ENCODE results near the gene PDE6A.

Gene PDE6A

DNA sequence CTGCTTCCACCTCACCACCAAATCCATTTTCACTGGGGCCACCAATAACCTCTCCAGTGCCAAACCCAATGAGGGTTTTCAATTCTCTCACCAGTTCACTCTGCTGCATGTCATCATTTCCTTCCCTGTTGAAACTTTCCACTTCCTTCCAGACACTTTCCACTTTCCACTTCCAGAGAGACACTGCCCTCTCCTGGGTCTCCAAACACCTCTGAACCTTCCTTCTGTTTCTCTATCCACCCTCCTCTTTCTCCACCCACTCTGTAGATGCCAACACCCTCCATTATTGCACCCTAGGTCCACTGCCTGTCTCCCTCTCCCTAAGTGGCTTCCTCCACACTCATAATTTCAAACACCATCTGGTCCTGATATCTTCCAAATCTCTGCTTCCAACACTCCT lies 39.6 kb downstream of the PDE6A start (continued):
- TF ChIP-seq PATZ1 (tag by site-specific recombination; IDR thresholded peaks at IDR 0.05) (no peak), ZNF416 (tag by site-specific recombination; IDR thresholded peaks at IDR 0.05) (no peak), EGR2 (tag by site-specific recombination; IDR thresholded peaks at IDR 0.05; ENCODE audit: low read depth) (0 out of 2 replicates have a peak, but pooled peaks have one; percentile 24), ZFHX2 (tag by site-specific recombination; conservative IDR thresholded peaks at IDR 0.05) (0 out of 2 replicates have a peak, but pooled peaks have one; percentile 33), PRDM1 (tag by site-specific recombination; IDR thresholded peaks at IDR 0.05) (peak; percentile 81; the same call in 1 of the 2 replicates), ZNF350 (tag by site-specific recombination; IDR thresholded peaks at IDR 0.05) (no peak), ZNF623 (tag by site-specific recombination; IDR thresholded peaks at IDR 0.05) (no peak), ZBTB1 (tag by site-specific recombination; IDR thresholded peaks at IDR 0.05) (no peak), ZNF16 (tag by site-specific recombination; IDR thresholded peaks at IDR 0.05; ENCODE audit: low read depth) (no peak), ZSCAN30 (tag by site-specific recombination; IDR thresholded peaks at IDR 0.05) (no peak), CTCF (tag by site-specific recombination; IDR thresholded peaks at IDR 0.05) (peak; percentile 63), SCRT2 (tag by site-specific recombination; IDR thresholded peaks at IDR 0.05) (no peak), ZNF24 (tag by site-specific recombination; IDR thresholded peaks at IDR 0.05) (no peak), AEBP2 (tag by site-specific recombination; IDR thresholded peaks at IDR 0.05; ENCODE audit: borderline replicate concordance) (no peak), KLF17 (tag by site-specific recombination; IDR thresholded peaks at IDR 0.05) (no peak), ZNF157 (tag by site-specific recombination; IDR thresholded peaks at IDR 0.05) (no peak), KLF7 (tag by site-specific recombination; IDR thresholded peaks at IDR 0.05; ENCODE audit: borderline replicate concordance) (no peak), ZBTB8A (tag by site-specific recombination; IDR thresholded peaks at IDR 0.05) (no peak), ZNF169 (tag by site-specific recombination; IDR thresholded peaks at IDR 0.05) (no peak)
- TF ChIP-seq, protein P1, sequence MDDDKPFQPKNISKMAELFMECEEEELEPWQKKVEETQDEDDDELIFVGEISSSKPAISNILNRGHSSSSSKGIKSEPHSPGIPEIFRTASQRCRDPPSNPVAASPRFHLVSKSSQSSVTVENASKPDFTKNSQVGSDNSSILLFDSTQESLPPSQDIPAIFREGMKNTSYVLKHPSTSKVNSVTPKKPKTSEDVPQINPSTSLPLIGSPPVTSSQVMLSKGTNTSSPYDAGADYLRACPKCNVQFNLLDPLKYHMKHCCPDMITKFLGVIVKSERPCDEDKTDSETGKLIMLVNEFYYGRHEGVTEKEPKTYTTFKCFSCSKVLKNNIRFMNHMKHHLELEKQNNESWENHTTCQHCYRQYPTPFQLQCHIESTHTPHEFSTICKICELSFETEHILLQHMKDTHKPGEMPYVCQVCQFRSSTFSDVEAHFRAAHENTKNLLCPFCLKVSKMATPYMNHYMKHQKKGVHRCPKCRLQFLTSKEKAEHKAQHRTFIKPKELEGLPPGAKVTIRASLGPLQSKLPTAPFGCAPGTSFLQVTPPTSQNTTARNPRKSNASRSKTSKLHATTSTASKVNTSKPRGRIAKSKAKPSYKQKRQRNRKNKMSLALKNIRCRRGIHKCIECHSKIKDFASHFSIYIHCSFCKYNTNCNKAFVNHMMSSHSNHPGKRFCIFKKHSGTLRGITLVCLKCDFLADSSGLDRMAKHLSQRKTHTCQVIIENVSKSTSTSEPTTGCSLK (tag by site-specific recombination; IDR thresholded peaks at IDR 0.05): no peak
- TF ChIP-seq, protein P2, sequence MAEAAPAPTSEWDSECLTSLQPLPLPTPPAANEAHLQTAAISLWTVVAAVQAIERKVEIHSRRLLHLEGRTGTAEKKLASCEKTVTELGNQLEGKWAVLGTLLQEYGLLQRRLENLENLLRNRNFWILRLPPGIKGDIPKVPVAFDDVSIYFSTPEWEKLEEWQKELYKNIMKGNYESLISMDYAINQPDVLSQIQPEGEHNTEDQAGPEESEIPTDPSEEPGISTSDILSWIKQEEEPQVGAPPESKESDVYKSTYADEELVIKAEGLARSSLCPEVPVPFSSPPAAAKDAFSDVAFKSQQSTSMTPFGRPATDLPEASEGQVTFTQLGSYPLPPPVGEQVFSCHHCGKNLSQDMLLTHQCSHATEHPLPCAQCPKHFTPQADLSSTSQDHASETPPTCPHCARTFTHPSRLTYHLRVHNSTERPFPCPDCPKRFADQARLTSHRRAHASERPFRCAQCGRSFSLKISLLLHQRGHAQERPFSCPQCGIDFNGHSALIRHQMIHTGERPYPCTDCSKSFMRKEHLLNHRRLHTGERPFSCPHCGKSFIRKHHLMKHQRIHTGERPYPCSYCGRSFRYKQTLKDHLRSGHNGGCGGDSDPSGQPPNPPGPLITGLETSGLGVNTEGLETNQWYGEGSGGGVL (tag by site-specific recombination; IDR thresholded peaks at IDR 0.05): peak; percentile 26; the same call in 1 of the 2 replicates

Measured in HEK293 (cell line).